ENCODE data around the gene KRTAP3-1.
"Not testable (repeated sequence)": the region's sequence is repeated elsewhere in the genome, so short reads cannot be mapped to it uniquely, and the experiment has no call there.

- not testable (repeated sequence) for TF ChIP-seq CTCF, POLR2AphosphoS5, POLR2A (IDR thresholded peaks at IDR 0.05)
Observed at GRCh38 chr17:41055130-41055529, 46.2 kb upstream of the KRTAP3-1 start, which contains the start of gene KRTAP2-2.
